NT2/D1 (cell line): ENCODE data around the gene CAMK1D.

Experiments used
- SUZ12 ChIP-seq: IDR thresholded peaks from 2 replicates; pipeline ENCODE4 v1.6.1; 2011; ENCODE audit not compliant: insufficient read length, insufficient read depth; ENCODE audit errors: extremely low read depth
- YY1 ChIP-seq: IDR thresholded peaks from 2 replicates; pipeline ENCODE4 v1.6.1; 2011; ENCODE audit not compliant: insufficient read length, insufficient read depth

DNA sequence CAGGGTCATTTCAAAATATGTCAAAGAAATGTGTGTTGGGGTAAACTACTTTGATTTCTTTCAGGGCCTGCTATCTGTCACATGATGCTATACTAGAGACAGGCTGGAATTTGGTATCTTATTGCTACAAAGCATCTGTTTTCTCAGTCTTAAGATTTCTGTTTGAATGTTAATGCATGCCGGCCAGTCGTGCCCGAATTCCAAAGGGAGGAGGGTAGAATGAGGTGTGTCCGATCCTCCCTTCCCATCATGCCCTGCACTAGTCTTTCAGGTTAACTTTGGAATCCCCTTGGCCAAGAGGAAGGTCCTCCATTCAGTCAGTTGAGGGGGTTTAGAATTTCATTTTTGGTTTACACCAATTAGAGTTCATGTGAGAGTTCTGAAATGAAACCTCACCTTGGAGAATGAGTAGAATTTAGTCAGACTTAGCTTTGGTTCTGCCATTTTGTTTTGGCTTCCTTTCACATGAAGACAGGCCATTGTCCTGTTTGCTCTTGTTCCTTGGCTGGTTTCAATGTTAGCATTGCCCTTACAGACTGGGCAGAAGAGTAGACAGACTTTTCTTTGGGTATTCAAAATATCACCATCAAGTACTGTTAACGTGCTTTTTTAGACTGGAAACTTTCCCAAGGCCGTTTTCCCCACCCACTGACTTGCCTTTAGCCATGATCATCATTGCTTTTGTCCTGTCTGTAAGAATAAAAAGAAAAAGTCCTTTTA is 95.8 kb downstream of the CAMK1D start:
- TF ChIP-seq YY1 (no peak), SUZ12 (no peak)
